Non-pigmented ciliary epithelial cell (primary cell): Measurements from ENCODE around the gene HAUS7.
"Not testable (repeated sequence)": the region's sequence is repeated elsewhere in the genome, so short reads cannot be mapped to it uniquely, and the experiment has no call there.

Source experiments
- DNase-seq: peaks from one replicate; pipeline ENCODE4 v3.0.0-alpha.2; 2010; ENCODE audit warnings: low read depth

Gene HAUS7

DNA sequence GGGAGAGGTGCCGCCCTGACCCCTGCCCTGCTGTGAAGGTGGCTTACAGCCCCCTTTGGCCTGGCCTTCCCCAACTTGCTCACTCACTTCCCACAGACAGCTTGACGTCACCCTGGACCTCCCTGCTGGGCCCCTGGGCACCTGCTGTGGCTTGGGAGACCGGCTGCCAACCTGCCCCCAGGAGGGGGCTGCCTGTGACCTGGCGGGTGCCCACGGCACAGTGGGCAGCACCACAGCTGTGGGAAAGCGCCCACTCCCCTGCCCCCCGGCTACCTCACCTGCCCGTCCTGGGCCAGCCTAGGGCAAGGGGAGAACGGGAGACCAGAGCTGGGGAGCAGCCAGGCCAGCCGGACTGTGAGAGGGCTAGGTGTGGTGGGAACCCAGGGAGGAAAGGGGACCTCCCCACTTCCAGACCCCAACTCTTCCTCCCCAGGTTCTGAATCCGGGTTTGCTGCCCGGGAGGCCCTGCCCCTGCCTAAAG lies 61.5 kb downstream of the HAUS7 start:
- no peak for DNase-seq

DNA sequence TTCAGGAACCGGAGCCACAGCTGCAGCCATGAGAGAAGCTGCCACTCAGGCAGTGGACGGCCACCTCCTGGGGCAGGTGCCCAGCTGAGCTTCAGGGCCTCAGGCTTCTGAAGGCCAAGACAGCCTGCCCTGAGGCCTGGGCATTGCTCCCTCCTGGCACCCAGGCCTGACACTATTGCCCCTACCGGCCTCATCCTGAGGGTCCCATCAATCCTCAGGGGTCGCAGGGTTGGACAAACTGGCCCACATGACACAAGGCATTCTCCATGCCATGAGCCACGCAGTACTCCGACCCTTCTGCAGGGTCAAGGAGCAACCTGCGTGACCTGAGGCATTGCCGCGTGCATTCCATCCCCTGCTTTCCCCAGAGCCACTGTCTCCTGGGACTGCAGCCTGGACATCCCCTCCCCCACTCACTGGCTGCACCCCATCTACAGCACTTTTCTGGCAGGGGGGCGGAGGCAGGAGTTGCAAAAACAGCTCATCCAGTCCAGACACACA lies 62.1 kb downstream of the HAUS7 start:
- no peak for DNase-seq

DNA sequence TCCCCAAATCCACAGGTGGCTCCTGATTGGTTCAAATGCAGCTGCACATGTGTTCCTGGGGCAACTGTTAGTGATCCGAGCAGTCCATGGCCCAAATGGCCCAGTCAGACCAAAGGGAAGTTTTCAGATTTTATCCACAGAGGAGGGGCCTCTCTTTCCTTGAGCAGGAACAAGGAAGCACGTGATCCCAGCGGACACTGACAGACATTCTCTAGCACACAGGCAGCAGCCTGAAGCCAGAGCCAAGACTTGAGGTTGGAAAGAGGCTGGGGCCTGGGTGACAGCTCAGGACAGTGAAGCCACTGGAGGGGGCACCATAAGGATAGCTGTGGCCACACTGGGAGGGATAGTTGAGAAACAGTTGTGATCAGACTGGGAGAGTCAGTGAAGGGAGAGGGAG lies 62.6 kb downstream of the HAUS7 start:
- DNase-seq: no peak

DNA sequence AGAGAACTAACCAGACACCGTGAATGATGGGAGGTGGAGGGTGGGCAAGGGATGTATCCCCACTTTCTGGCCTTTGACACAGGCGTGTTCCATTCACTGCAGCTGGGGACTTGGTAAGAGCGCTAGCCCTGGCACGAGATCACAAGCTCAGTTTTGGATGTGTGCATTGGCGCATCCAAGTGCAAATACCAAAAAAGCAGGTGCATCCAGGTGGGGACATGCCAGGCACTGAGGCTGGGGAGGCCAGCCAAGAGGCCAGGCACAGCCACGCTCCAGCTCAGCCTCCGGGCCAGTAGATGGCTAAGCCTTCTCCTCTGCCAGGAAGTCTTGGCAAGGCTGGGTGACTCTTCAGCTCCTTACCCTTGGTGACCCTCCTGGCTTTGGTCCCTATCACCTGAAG lies 63.5 kb downstream of the HAUS7 start:
- no peak for DNase-seq

GRCh38 chrX:153406011-153406410 lies 64.4 kb downstream of the HAUS7 start:
- DNase-seq: no peak

- no peak for DNase-seq
These were observed 65.0 kb downstream of the HAUS7 start for GRCh38 chrX:153405426-153405825.

- DNase-seq: not testable (repeated sequence)
These were observed 66.0 kb downstream of the HAUS7 start for GRCh38 chrX:153404333-153404732.

GRCh38 chrX:153401133-153401764 lies 69.1 kb downstream of the HAUS7 start, which contains the start of gene PNMA6E:
PNMA6E (minus strand) TSS chrX:153401350; CDS start chrX:153398849, 2,501 bp downstream.
- no peak for DNase-seq

DNA sequence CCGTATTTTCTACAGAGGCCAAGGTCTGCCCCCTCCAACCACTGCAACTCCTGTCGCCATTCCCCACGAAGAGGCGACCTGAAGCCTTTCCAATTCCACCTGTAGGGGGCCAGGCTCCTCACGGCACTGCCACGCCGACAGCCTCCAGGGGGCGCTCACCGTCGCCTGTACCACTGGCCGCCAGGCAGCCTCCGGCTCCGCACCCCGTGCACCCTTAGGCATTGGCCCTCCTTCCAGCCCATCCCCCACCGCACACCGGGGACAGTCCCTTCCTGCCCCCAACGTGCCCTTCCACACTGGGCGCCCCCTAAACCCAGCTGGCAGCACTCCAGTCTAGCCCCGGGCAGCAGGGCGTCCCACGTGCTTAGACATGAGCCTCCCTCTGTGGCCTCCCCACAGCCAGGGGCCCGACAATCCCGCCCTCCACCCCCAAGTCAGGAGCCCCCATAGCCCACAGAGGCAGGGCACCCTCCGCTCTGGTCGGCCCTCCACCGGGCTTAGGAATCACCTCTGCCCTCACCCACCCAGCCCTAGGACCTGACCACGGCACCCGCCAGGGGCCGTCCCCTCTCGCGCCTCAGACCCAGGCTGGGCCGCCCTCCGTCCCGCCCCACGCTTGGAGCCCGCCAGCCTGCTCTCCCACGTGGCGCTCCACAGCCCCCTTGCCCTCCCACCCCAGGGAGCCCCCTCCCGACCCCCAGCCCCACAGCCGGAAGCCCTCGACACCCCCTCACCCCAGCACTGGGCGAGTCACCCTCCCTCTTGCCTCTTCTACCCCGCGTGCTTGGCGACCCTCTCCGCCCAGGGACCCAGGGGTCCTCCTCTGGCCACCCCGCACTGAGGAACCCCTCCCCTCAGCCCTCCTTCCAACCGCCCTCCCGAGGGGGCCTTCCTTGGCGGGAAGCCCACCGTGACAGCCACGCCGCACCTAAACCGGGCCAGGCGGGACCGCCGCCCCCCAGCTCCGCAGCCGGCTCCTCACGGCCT lies 69.9 kb downstream of the HAUS7 start:
- DNase-seq: no peak

GRCh38 chrX:153398275-153398960 lies 72.0 kb downstream of the HAUS7 start:
- no peak for DNase-seq
